ENCODE measurements around the gene THAP11.

The THAP11 gene

GRCh38 chr16:67864594-67864993 is 22.5 kb downstream of the THAP11 start:
- no peak for DNase-seq

GRCh38 chr16:67865318-67865717 is 23.2 kb downstream of the THAP11 start:
- no peak for DNase-seq

DNA sequence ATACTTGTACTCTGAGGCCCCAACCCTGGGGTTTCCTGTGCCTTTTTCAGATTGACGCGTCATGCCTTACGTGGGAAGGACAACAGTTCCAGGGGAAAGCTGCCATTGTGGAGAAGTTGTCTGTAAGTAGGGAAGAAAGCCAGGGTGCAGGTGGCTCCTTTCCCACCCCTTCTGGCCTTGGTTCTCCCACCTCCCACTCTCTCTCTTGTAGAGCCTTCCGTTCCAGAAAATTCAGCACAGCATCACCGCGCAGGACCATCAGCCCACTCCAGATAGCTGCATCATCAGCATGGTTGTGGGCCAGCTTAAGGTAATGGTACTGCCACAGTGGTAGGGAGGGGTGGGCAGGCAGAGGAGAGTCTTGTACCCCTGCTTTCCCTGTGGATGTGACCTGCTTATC is 26.2 kb downstream of the THAP11 start:
- no peak for DNase-seq

GRCh38 chr16:67869653-67870052 is 27.5 kb downstream of the THAP11 start:
- no peak for DNase-seq

DNA sequence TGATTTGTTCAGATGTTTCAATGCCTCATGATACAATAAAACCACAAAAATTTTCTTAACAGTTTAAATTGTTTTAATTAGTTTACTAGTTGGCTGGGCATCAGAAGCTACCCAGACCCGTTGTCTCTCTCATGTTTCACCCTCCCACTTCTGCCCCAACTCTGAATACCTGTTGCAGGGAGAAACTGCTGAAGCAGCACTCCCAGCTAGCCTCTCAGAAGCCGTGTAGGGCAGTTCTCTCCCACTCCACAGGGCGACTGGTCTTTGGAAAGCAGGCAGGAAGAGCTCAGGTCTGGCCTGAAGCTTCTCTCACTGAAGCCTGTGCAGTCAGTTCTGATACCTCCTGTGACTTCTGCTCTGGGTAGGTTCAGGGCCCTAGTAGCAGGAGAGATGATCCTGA is 29.1 kb downstream of the THAP11 start:
- no peak for DNase-seq

DNA sequence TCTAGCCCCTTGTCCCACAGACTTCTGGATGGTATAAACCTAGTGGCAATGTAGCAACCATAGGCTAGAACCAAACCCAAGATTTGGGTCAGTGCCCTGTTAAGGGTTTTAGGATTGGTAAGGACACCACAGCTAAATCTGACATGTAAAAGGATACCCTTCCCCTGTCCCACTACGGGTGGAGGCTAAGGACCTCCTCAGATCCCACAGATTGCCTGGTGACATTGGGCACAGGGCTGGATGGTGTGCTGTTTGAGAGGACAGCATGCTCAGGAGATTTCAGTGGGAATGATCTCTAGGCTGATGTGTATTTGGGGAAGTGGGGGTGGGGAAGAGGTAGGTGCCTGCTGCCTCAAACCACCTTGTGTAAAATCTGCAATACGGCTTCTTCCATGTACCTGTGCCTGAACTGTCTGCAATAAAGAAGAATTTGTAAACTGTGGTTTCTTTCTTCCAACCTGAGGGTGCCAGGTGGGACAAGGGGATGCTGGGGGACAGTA is 30.1 kb downstream of the THAP11 start:
- no peak for DNase-seq

DNA sequence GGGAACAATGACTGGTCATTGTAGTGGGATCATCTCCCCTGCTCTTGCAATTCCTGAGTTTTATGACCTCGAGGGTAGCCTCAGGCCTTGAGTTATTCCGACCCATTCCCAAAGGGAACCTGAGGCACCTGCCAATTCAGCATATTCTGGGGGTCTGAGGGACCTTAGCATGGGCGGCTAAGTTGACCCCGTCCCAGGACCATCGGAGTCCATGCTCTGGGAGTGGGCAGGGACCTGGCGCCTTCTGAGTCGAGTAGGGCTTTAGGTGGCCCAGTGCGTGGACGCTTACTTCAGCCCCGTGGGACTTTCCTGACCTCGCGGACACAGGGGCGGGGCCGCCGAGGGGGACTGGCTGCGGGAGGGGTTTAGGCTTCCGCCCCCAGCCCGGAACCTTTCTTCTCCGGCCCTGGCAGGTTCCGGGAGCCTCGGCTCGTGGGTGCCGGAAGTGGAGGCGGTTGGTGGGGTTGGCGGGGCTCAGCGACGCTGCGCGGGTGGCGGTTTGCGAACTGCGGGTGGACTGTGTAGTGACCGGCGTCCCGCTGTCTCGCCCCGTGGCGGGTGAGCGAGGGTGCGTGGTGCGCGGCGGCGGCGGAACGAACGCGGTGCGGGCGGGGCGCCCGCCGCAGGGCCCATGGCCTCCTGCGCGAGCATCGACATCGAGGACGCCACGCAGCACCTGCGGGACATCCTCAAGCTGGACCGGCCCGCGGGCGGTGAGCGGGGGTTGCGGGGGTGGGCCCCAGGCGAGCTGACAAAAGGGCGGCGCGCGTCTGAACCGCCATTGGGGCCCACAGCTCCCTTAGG is 30.7 kb downstream of the THAP11 start, which contains the start of gene EDC4:
Gene EDC4, plus strand, starts transcription at position 422 of the 804 bp plus-strand sequence. Its CDS starts 210 bp downstream, at position 632.
- DNase-seq, result no peak

- DNase-seq, result no peak
Measured at GRCh38 chr16:67873435-67874370, 31.6 kb downstream of the THAP11 start.

DNA sequence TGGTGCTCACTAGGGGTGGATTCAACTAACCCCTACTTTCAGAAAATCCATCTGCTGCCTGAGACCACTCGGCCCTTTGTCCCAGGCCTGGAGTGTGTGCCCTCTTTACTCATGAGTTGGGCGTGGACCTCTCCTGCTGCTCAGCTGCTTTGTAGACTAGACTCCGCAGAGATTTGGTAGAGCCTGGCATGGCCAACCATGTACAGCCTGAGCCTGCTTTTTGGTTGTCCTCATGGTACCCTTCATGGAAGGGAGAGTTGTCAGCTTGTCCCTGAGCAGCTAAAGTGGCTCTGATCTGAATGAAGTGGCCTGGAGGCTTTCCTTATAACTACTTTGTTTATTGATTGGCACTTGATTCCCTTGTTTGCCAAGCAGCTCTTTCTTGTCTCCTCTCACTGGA is 32.3 kb downstream of the THAP11 start:
- no peak for DNase-seq

DNA sequence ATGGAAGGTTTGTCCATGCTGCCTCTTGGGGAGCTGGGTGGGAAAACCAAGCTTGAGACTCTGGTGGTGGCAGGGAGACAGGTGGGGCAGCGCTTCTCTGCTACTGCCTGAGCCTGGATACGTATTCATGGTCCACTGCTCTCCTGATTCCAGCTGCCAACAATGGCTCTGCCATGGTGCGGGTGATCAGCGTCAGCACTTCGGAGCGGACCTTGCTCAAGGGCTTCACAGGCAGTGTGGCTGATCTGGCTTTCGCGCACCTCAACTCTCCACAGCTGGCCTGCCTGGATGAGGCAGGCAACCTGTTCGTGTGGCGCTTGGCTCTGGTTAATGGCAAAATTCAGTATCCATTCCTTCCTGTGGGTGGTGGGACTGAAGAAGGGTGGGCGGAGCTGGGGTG is 34.9 kb downstream of the THAP11 start:
- no peak for DNase-seq

GRCh38 chr16:67878232-67878631 is 36.1 kb downstream of the THAP11 start:
- no peak for DNase-seq

DNA sequence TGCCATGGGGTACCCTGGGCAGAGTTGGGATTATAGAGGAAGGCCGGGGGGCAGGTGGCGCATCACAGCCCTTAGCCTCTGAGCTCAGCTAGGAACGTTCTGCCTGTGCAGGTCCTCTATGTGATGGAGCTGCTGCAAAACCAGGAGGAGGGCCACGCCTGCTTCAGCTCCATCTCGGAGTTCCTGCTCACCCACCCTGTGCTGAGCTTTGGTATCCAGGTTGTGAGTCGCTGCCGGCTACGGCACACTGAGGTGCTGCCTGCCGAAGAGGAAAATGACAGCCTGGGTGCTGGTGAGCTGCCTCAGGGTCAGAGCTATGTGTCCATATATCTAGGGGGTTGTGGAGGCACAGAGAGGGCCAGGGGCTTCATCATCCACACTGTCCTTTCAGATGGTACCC is 36.7 kb downstream of the THAP11 start:
- DNase-seq, result no peak

- no peak for DNase-seq
Measured at GRCh38 chr16:67879462-67879861, 37.3 kb downstream of the THAP11 start.

DNA sequence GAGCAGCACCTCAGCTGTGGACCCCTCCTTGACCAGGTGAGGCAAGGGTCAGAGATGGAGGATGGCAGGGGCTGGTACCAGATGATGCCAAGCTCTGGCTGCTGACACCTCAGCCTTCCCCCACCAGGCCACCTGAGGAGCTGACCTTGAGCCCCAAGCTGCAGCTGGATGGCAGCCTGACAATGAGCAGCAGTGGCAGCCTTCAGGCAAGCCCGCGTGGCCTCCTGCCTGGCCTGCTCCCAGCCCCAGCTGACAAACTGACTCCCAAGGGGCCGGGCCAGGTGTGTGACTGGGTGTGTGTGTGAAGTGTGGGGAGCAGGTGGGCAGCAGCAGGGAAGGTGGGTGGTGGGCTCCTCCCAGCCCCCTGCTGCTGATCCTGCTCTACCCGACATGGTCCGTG is 37.8 kb downstream of the THAP11 start:
- no peak for DNase-seq

- no peak for DNase-seq
Measured at GRCh38 chr16:67880584-67880983, 38.5 kb downstream of the THAP11 start.

GRCh38 chr16:67881621-67882161 is 39.6 kb downstream of the THAP11 start:
- no peak for DNase-seq

- DNase-seq, result no peak
Measured at GRCh38 chr16:67882374-67883145, 40.4 kb downstream of the THAP11 start.

DNA sequence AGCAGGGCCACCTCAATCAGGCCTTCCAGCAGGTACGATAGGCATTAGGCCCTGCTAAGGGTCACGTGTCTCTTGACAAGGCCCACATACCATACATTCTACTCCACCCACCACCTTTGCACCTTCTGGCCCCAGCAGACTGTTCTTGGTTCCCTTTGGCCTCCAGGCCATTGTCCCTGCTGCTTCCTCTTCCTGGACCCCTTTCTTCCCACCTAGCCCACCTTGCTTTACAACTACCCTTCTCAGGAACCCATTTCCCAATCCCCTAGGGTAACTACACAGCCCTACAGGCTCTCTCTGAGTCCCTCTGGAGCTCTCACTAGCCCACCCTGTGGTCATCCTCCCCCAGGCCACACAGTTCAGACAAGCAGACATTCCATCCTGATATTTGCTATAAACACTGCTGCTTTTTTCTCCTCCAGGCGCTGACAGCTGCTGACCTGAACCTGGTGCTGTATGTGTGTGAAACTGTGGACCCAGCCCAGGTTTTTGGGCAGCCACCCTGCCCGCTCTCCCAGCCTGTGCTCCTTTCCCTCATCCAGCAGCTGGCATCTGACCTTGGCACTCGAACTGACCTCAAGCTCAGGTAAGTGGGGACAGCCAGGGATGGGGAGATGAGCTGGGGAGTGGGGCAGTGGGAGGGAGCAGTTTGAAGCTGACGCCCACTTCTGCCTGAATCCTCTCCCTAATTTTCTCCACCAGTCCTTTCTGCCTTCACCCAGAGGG is 41.2 kb downstream of the THAP11 start:
- DNase-seq, result no peak

DNA sequence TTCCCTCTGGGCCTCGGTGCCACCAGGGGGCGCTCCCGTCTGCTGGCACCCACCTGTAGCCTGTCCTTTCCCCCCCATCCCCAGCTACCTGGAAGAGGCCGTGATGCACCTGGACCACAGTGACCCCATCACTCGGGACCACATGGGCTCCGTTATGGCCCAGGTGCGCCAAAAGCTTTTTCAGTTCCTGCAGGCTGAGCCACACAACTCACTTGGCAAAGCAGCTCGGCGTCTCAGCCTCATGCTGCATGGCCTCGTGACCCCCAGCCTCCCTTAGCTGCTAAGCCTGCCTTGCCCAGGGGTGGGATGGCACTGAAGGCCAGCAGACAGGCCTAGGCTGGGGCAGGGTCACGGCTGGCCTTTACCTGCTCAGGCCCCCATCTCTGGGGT is 41.7 kb downstream of the THAP11 start:
- DNase-seq, result no peak

DNA sequence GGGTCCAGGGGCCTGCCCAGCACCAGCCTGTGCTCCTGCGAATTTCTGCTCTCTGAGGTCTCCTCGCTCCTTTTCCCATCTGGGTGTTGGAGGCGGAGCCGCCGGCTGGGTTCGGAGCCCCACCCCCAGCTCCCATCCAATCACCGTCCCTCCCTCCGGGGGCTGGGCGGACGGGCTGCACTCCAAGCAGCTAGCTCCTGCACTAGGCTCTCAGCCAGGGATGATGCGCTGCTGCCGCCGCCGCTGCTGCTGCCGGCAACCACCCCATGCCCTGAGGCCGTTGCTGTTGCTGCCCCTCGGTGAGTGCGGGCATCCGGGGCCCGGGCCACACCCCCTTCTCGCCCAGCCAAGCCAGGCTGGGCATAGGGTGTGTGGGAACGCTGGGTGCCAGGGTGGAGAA is 42.6 kb downstream of the THAP11 start, which contains the start of gene NRN1L:
Gene NRN1L, plus strand, starts transcription at position 202 of the 400 bp plus-strand sequence. Its CDS starts 19 bp downstream, at position 221.
- no peak for DNase-seq

- no peak for DNase-seq
Measured at GRCh38 chr16:67885545-67885944, 43.4 kb downstream of the THAP11 start.

DNA sequence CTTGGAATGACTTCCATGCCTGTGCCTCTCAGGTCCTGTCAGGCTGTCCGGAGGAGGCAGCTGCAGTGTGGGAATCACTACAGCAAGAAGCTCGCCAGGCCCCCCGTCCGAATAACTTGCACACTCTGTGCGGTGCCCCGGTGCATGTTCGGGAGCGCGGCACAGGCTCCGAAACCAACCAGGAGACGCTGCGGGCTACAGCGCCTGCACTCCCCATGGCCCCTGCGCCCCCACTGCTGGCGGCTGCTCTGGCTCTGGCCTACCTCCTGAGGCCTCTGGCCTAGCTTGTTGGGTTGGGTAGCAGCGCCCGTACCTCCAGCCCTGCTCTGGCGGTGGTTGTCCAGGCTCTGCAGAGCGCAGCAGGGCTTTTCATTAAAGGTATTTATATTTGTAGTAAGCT is 43.9 kb downstream of the THAP11 start:
- DNase-seq, result no peak
